T-helper 2 cell treated with Interferon-gamma antibody and Interleukin-4, amounts not matched to agents 100 ng/mL and 5 ng/mL, for 36 hours (primary cell): ENCODE data around the gene MDFI. TPM values are rescaled to one million over a fixed set of nuclear protein-coding genes. Genes with fewer than 3 reads are reported as not detected.

ENCODE experiments used
- intact Hi-C: fragments of 100-400 bp; cut with micrococcal nuclease; formaldehyde crosslinking; loops from one replicate; pipeline ENCODE4 v1.15.1; 2023
- total RNA-seq: library from RNA; stranded (reverse); gene quantifications from 2 replicates; pipeline ENCODE4 v1.2.3, GENCODE V29; 2022

MDFI gene
- total RNA-seq, 1 donor from 2014 or later: not detected

GRCh38 chr6:41630946-41631345 lies 7.3 kb upstream of the MDFI start:
- intact Hi-C loops: no loop called here

DNA sequence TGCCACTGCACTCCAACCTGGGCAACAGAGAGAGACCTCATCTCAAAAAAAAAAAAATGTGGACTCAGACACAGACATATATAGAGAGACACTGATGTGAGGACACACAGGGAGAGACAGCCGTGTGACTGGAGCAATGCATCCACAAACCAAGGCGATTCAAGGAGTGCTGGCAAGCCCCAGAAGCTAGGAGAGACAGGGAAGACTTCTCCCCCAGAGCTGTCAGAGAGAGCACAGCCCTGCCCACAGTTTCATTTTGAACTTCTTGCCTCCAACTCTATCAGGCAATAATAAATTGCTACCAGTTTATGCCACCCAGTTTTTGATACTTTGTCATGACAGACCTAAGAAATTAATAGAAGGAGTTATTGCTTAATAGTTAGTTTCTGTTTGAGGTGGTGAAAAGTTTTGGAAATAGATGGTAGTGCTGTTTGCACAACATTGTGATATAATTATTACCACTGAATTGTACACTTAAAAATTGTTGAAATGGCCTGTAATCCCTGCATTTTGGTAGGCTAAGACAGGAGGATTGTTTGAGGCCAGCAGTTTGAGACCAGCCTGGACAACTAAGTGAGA lies 5.1 kb upstream of the MDFI start:
- intact Hi-C loops: no loop called here

DNA sequence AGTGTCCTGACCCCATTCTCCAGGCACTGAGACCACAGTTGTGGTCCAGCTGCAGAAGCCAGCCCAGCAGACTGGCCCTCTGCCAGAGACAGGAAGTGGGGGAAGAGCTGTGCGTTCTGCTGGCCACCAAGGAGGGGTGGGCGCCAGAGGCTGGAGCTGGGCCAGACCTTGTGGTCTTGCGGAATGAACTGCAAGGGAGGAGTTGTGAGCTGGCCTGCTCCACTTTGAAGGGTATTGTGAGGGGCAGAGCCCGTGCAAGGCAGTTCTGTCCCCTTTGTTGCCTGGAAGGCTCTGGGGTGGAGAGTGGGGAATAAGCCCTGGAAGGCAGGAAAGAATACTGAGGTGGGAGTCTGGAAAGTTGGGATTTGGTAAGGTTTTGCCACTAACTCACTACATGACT lies 3.6 kb upstream of the MDFI start:
- intact Hi-C loops: no loop called here

GRCh38 chr6:41635365-41635764 lies 2.9 kb upstream of the MDFI start:
- intact Hi-C loops: no loop called here

DNA sequence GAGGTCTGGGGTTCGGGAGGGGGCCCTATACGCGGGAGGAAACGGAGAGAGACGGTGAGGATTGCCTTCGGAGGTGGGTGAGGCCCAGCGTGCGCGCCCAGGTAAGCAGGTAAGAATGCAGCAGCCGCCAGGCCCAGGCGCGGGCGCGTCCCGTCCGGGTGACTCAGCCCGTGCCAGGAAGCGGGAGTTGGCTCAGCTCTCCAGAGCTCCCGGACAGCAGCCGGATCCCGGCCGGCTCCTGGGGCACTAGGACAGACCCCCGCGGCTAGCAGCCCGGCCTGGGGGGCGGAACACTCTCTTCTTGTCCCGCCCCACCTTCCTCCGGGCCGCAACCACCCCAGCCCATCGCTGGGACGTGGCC lies 1.5 kb upstream of the MDFI start:
- intact Hi-C loops: no loop called here

DNA sequence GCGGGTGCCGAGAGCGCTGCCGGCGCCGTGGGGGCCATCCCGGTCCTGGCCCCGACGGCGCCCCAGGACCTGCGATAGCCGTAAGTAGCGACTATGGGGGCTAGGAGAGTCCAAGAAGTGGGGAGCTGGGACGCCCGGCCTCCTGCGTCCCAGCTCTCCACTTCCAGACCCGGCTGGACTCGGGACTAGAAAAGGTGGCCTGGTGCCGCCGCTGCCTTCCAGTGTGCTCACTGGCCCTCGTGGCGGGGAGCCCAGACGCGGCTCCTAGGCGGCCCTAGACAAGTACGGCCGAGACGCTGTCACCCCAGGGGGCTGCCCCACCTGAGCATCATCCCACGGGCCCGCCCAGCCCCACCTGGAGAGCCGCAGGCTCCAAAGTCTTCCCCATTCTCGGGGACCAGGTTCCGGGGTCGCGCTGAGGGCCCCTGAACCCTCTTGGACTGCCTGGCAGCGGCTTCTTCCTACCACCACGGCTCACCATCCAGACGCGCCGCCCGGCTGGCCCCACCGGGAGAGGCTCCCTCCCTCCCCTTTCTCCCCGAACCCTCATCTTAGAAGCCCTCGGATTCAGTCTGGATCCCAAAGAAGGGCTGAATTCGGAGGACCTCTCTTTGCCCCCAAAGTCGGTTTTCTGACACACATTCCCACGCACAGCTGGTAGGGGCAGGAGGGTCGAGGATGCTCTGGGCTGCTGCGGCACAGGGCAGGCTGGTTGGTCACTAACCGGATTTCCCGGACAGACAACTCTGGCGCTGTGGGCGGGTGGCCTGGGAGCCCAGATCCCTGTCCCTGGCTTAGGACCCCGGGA lies 870 bp upstream of the MDFI start:
- intact Hi-C loops: no loop called here

DNA sequence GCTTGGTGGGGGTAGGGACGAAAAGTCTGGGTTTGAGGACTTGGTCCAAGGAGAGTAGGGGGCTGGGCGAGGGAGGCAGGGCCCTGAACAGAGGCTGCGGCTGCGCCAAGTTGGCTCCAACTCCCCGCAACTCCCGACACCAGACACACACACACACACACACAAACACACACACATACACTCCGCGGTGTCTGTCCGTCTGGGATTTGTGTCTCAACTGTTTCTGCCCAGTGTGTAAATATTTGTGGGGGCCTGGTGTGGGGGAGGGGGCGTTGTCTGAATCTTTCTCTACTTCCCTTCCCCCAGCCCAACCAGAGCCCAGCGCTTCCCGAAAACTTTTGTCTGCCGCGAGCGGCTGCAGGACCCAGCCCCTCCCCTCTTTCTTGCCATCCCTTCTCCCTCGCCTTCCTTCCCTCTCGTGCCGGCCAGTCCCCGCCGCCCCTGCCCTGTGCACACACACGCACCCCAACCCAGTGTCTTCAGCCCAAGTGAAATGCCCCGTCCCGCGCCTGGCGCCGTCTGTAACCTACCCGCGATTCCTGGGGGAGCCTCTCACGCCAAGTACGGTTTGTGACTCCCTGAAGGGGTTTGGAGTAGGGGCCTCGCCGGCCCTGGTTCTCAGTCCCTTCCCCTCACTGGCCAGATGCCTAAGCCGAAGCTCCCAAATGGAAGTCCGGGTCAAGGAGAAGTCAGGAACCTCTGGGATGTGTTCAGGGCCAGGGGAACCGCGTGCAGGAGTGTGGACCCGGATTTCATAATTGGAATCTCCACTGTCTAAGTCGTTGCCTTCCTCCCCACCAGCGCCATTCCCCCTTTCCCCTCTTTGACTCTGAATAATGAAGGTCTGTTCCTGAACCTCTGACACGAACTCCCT lies 904 bp downstream of the MDFI start:
- intact Hi-C loops: no loop called here

DNA sequence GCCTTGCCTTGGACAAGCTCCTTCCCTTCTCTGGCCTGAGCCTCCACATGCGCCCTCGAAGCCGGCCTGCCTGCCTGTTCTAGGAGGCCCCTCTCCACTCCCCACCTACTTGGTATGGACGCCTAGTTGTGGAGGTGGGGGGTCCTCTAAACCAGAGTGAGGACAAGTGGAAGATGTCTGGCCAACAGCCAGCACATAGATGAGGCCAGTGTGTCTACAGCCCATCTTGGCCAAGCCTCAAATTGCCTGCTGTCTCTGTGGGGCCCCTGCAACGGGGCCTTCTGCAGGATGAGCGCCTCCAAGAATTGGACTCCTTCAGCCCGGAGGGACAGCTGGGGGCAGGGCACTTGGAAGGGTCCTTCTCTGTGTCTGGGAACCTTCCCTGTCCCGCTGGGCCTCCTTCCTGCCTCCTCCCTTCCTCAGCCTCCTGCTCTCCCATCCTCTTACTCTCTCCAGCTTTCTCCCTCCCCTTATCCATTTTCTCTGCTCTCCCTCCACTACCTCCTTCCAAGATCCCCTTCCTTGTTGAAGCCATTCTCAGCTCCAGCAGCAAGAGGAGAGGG lies 1.6 kb downstream of the MDFI start:
- intact Hi-C loops: no loop called here

DNA sequence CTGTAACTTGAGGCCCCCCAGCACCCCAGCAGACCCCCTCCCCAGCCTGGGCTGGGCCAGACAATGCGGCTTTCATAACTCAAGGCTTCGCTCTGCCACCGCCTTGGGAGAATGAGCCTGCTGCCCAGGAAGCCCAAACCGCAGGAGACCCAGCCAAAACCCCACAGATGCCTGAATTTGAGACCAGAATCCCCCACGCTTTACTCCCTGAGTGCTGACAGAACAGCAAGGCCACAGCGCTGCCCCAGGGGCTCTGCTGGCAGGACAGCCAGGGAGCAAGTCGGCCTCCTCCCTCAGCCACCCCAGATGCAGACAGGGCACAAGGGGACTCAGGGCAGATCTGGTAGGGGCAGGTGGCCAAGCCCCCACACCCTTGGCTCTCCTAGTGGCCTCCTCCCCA lies 2.2 kb downstream of the MDFI start:
- intact Hi-C loops: no loop called here

GRCh38 chr6:41641352-41641925 lies 3.2 kb downstream of the MDFI start:
- intact Hi-C loops: no loop called here

GRCh38 chr6:41642090-41642959 lies 4.1 kb downstream of the MDFI start:
- intact Hi-C loops: no loop called here

DNA sequence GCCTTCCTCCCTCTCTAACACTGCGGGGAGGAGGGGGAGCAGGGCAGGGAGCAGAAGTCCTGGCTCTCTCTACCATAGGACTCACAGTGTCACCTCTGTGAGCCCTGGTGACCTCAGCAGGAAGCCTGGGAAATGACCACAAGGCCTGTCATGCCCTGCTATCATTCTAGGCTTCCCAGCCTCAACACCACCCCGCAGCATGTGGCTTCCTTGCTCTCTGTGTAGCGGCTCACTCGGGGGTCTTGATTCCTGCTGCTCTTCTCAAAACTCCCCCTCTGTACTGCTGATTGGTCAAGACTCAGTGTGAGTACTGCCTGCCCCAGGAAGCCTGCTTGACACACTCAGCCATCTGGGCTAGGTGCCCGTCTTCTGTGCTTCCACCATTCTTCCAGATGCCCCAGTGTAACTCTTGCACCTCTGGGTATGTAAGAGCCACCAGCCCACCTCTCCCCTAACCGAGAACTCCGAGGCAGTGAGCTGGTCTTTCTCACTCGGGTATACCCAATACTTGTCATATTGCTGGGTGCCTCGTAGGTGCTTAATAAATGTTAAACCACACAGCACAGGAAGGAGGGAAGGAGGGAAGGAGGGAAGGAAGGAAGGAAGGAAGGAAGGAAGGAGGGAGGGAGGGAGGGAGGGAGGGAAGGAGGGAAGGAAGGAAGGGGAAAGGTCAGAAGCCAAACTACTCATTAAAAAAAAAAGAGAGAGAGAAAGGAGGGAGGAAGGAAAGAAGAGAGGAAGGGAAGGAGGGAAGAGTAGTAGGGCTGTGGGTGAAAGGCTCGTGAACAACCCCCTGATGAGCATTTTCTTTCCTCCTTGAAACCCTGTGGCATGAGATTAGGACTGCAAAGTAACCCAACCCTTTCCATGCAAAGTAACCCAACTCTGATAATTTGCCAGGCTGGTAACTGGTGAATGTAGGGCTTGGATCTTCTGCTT lies 5.0 kb downstream of the MDFI start:
- intact Hi-C loops: no loop called here

DNA sequence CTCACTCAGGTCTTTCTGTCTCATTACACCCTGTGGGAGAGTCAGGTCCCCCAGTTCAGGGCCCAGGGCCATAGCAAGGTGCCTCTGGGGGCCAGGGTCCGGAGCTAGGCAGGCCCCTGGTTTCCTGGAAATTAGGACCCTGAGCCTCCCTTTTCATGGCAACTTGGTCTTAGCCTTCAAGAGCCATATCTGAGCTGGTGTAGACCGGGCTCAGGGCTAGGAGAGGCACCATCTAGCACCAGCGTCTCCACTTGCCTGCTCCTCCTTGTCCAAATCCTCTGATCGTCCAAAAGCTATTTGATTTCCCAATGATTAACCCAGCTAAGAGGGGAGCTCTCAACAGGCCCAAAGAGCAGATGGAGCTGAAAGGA lies 5.6 kb downstream of the MDFI start:
- intact Hi-C loops: no loop called here

DNA sequence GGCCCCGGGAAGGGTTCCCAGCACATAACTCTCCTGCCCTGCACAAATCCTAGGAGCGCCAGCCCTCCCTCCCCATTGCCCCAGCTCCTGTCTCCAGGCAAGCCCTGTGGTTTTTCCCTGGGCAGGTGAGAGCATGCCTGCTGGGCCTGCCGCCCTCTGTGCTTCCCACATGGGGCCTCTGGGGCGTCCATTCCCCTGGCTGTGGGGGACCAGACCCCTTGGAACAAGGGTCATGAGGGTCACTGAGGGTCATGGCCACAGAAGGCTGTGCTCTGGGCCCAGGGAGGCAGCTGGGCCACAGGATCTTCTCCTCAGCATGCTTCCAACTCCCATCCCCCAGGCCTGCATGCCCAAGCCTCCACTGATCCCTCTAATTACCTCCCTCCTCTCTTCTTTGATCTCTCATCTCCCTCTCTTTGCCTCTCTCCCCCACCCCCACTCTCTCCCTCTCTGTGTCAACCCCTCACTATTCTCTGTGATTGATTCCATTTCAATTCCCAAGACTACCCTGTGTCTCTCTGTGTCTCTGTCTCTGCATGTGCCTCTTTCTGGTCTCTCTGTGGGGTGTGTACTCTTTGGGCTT lies 6.1 kb downstream of the MDFI start:
- intact Hi-C loops: no loop called here

- intact Hi-C loops: no loop called here
These were observed 6.8 kb downstream of the MDFI start for GRCh38 chr6:41645007-41645618.

GRCh38 chr6:41646026-41646795 lies 7.9 kb downstream of the MDFI start:
- intact Hi-C loops: no loop called here

DNA sequence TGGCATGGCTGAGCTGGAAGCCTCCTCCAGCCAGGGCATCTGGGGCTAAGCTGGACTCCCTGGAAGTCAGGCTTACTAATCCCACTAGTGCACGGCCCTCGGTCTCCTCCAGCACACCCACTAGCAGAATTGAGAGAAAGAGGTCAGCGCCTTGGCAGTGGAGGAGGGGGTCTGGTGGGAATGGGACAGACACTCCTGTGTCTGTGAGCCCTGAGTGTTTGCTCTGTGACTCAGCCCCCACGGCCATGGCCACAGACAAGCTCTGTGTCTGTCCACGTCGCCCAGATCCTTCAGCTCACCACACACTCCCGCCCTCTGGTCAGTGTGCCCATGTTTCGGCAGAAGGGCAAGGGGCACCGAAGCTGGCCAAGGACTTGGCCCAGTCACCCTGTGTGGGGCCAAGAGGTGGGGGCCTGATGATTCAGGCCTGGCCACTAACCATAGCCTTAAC lies 8.8 kb downstream of the MDFI start:
- intact Hi-C loops: no loop called here

DNA sequence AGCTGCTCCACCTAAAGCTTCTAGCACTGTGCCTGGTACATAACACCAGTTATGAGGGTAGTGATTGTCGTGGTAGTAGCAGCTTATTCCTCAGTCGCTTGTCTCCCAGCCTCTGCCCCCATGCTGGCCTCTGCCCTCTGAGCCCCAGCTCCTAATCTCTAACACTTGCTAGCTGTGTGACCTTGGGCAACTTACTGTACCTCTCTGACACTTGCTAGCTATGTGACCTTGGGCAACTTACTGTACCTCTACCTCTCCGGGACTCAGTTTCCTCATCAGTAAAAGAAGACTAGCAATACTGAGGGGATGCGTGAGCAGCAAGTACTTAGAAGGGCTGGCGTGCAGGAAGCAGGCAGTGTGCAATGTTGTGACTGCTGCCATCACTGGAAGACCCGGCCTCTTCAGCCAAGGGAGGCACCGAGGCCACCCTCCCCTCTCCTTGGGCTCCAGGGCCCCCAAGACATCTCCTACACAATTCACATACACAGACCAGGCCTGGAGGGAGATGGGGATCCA lies 9.9 kb downstream of the MDFI start:
- intact Hi-C loops: no loop called here
